HuH-7.5 (cell line): ENCODE data around the gene RCN1.

ENCODE experiments used
- DNase-seq: peaks from one replicate; pipeline ENCODE4 v3.0.0; 2011; ENCODE audit warnings: low spot score

The RCN1 gene

DNA sequence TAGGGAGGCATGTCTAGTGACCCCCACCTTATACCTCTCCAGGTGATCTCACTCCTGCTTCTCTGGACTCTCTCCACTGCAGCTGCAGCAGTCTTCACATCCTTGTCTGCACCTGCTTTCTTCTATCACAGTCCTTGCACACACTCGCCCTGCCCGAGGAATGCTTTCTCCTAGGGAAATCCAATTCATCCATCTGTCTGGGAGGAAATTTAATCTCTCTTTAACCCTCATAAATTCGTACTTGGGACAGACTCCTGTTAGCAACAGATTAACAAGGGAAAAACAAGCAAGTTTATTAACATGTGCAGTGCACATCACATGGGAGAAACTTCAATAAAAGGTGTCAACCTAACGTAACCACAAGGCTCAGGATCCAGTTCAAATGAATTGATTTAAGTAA, 11.3 kb upstream of the RCN1 start:
- DNase-seq: no peak

DNA sequence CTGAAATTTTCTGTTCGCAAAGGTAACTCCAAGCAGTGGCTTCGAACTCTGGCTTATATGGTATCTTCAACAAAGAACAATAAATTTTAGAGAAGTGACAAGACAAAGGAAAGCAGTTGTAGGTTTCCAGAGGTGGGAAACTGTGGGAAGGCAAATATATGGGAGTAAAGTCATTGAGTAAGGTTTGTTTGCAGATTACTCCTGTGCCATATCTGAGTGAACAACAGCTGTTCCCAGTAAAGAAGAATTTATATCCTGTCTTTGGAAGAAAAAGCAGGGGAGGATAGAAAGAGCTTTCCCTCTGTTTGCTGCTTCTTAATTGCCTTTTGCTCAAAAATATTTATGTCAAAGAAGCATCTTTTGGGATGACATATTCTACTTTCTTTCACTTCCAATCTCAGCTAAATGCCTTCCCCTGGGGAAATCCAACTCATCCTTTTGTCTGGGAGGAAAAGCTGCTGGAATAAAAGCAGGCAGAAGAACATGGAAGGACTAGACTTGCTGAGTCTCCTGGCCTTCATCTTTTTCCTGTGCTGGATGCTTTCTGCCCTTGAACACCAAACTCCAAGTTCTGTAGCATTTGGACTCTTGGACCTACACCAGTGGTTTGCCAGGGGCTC, 10.4 kb upstream of the RCN1 start:
- DNase-seq: no peak

DNA sequence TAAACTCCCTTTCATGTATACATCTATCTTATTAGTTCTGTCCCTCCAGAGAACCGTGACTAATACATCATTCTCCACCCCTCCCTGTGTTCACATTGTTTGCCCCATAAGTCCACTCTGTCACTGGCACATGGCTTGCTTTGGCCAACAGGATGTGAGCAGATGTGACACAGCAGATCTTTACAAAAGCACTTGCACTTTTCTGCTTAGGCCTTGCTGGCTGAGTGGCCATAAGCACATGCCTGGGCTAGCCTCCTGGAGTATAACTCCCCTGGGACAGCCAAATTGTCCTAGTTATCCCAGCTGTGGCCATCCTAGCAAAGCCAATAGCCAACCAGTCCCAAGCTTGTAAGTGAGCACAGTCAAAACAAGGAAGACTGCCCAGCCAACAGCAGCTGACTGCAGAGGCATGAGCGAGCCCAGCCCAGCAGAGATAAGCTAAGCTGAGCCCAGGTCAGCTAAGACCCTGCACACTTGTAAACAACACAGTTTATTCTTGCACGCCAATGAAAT, 9.7 kb upstream of the RCN1 start:
- DNase-seq: no peak

DNA sequence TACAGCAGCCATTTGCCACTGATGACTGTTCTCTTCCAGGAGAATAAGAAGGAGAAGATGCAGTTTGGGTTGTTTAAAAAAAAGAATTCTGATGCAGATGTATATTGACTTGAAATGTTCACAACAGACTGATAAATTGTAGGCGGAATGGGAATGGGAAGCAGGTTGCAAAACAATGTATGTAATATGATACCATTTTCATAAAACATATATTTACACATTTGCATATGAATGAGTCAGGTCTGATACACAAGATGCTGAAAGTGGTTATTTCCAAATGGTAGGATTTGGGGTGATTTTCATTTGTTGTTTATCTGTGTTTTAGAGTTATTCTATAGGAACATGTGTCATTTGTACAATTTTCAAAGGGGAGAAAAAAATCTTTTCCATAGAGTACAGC, 9.0 kb upstream of the RCN1 start:
- DNase-seq: no peak

DNA sequence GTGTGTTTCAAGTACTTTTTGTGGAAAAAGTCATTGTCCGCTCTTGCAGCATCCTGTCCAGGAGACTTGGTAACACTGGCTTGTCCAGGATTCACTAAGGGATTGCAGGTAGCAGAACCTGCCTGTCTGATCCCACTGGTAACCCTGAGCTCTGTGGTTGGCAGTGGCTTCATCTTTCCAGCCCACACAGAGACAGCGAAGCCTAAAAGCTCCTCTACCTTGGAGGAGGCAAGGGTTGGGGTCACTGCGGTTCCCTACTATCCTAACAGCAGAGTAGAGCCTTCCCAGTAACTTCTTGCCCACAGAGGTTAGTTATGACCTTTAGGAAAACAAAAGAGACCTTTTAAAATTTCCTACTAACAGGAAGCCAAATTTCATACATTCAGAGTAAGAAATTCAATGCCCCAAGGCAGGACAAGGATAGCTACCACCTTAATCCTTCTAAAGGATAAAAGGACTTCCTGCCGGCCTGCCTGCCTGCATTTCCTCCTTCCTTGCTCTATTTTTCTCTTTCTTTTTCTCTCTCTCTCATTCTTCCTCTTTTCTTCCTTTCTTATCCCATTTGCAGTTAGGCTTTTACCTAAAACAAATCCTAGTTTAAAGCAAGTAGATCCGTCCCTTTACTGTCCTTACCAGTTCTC, 8.4 kb upstream of the RCN1 start:
- no peak for DNase-seq

DNA sequence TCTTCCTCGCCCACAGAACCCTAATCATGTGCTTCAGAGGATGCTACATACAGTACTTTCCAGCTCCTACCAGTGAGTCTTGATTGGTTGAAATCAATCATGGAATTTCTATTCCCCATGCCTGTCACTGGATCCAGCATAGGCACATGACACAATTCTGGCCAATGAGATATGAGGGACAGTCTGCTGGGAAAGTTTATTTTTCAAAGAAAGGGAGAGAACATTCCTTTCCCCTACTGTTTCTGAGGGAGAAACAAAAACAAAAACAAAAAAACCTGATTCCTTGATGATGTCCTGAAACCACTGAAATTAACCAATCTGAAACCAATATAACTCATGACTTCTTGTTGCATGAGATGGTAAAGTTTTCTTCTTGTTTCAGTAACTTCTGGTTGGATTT, 3.3 kb upstream of the RCN1 start:
- DNase-seq: no peak

DNA sequence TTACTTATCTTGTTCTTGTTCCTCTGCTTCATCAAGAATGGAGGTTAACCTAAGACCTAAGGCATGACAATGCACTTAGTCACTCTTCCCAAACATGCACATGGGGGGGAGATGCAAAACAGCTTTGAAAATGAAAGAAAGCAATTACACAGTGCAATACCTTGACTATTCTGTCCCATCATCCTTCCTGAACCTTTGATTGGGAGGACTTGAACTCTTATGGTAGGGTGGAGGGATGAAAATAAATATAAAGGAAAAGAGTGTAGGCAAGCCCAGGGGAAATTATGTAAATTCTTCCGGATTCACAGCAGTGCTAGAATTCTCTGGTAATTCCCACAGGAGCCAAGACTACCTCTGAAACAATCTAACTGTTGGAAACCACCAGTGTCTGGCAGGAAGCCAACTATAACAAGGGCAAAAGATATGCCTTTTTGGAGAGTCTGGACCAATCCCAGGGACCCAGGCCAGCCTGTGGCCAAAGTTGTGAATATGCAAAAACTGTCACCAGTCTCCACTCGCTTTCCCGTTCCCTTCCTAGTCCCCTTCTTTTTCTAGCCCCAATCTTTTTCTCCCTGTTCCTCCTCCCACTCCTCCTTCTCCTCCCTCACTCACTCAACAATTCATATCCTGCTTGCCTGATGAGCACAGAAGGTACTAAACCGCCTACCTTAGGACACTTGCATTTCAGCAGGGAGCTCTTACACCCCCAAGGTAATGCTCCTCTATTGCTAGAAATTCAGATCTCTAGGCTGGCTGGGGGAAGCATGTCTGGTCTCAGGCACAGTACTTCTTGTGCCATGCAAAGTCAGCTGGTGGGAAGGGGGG, 2.5 kb upstream of the RCN1 start:
- DNase-seq: no peak

DNA sequence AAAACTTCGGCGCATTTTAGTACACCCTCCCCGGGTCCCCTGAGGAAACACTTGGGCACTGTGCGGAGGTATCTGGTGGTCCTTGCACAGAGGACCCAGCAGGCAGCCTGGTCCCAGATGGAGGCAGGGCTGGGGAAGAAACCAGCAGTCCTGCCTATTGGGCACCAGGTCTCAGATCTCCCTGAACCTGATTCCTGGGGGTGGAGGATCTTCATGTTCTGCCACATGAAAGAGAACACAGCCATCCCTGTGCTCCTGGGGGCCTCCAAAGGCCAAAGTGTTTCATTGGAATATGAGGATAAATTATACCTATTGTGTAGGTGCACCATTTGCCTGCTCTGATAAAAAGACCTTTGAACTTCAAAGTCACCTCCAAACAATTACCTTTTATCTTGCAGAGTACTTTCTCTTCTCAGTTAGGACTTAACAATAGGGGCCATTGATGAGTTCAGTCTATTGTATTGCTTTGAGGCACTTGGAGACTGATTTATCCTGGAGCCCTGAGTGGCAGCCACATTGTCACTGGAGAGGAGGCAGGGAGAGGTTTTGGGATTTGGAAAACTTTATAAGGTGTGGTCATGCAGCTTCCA, 1.8 kb downstream of the RCN1 start:
- no peak for DNase-seq

DNA sequence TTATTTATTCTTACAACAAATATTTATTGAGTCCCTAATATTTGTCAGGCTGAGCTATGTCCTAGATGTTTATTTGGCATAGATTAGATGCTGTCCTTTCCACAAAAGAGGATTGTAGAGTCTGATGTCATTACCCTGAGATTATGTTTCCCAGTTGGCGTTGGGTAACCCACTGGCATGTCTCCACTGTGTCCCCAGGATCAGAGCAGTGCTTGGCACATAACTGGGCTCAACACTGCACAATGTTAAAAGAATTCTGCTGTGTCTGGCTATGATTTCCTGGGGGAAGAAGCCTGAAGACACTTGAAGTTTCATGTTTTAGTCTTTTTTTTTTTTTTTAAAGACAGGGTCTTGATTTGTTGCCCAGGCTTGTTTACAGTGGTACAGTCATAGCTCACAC, 4.0 kb downstream of the RCN1 start:
- DNase-seq: no peak

DNA sequence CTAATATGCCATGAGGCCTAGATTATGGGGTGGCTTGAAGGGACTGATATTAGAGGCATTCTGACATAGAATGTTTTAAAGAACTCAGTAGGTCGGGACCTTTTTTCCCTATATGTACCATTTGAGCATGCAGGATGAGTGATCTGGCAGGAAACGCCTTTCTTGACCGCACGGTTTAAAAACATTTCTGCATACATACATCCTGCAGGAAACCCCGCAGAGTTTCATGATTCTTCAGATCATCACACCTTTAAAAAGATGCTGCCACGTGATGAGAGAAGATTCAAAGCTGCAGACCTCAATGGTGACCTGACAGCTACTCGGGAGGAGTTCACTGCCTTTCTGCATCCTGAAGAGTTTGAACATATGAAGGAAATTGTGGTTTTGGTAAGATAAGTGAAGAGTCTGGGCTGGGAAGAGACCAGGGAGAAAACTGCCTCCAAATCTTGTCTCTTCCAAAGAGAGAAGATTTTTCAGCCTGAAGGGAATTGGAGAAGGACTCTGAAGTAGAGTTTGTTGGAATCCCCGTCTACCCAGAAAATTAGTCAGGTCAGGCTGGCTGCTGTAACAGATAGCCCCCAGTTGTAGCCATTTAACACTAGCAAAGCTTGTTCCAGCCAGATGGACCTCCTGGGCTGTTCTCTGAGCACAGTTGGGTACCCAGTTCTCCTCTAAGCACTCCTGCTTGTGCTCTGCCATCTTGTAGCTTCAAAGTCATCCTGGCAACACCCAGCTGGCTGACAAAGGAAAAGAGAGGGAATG, 7.4 kb downstream of the RCN1 start:
- DNase-seq: no peak

DNA sequence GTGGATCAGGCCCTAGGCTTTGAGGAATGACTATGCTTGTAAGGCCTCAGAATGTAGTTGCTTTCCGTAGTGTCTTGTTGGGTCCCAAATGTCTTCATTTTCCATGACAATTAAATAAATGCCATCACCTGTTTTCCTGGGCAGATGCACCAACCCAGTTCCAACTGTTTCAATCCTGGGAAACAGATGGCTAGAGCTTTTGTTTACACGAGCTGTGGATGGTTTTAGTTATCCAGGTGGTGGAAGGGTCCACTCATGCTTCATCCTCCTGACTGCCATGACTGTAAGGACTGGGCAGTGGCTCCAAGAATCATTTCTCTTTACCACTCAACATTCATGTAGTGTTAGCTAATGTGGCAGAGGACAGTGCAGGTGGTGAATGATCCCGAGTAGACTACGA, 8.6 kb downstream of the RCN1 start:
- DNase-seq: no peak

DNA sequence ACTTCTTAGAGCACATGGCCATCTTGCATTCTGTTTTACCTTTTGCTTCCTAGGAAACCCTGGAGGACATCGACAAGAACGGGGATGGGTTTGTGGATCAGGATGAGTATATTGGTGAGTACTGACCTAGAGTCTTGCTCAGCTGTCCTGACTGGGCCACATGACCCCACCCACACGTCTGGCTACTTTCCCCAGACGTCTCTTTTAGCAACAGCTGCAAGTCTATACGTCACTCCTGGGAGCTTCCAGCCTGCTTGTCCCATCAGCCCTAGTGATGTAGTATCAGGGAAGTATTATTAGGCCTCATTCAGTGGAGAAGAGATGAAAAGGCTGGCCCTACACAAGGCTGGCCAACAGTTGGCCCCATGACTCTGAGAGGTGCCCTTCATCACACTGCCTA, 9.6 kb downstream of the RCN1 start:
- no peak for DNase-seq

DNA sequence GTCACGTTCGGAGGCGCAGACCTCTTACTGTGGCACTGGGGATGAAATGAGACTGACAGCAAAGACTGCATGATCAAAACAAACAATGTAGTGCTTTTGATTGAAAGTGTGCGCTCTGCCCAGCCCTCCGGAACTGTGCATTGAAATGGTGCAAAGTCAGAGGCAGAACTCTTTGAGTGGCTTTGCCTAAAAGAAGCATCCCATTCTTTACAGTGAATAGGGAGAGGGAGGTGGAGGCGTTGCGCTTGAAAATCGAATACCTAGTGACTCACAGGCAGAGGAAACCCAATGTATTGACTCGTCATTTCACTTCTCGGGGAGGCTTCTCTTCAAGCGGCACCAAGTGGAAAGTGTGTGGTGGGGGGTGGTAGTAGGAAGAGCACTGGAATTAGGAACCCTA, 10.9 kb downstream of the RCN1 start:
- no peak for DNase-seq

DNA sequence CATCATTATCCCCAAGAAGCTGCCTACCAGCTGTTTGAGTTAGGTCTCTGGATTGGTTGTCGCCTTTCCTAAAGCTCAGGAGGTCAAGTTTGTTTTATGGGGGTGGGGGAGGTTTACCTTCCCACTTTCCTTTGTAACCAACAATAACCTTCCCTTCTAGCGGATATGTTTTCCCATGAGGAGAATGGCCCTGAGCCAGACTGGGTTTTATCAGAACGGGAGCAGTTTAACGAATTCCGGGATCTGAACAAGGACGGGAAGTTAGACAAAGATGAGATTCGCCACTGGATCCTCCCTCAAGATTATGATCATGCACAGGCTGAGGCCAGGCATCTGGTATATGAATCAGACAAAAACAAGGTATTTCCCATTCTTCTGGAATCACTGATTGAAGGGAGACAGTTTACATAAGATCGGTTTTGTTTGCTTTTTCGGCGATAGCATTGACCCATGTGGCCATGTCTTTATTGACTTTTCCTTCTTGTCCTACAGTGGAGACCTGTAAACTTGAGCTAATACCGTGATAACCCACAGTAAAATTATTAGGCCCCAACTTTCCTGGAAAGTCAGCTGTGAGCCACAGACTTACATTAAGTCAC, 12.3 kb downstream of the RCN1 start:
- peak; percentile 47 for DNase-seq

DNA sequence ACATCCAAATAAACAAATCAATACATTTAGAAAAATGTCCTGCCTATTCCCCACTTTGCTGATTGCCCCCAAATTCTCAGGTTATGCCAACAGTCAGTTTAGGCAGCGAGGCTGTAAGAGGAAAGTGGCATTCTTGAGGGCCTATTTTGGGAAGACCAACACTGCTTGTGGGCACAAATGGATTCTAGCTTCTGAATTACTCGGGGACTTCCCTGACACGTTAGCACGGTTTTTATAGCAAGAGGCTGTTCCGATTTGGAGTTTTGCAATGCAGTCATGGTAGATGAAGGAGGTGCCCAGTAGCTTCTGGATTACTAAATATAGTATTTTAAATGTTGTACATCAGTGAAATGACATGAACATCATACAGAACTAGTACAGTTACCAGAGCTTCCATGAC, 13.1 kb downstream of the RCN1 start:
- no peak for DNase-seq

DNA sequence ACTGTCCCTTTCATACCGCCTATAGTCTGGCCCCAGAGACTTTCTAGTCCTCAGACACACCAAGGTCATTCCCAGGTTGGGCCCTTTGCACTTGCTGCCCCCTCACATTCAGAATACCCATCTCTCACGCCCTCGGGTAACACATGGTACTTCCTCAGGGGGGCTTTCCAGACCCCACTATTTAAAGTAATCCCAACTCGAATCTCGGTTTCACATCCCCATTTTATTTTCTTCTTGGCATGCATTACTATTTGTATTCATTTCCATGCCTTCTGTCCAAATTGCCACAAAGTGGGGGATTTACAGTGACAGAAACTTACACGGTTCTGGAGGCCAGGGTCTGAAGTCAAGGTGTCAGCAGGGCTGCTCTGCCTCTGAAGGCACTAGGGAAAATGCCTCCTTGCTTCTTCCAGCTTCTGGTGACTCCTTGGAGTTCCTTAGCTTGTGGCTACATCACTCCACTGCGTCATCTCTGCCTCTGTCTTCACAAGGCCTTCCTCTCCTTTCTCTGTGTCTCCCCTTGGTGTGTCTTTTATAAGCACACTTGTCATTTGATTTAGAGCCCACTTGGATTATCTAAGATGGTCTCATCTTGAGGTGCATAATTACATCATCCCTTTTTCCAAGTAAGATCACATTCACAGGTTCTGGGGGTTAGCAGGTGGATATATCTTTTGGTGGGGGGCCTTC, 15.1 kb downstream of the RCN1 start:
- DNase-seq: no peak

DNA sequence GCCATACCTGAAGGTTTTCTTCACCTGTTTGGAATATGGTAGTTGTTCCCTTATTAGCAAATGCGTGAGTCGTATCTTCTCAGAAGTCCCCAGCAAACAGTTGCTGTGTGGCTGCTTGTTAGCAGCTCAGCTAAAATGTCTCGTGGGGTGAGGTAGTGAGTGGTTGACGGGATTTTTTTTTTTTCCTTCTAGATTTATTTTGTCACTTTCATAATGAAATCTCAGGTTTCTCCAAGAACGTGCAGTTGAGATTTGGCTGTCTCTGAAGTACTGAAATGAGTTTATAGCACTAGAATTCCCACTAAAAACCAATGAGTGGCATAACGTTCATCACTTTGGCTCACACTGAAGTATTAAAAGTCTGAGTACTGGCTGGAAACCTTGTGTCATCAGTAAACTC, 16.8 kb downstream of the RCN1 start:
- no peak for DNase-seq

DNA sequence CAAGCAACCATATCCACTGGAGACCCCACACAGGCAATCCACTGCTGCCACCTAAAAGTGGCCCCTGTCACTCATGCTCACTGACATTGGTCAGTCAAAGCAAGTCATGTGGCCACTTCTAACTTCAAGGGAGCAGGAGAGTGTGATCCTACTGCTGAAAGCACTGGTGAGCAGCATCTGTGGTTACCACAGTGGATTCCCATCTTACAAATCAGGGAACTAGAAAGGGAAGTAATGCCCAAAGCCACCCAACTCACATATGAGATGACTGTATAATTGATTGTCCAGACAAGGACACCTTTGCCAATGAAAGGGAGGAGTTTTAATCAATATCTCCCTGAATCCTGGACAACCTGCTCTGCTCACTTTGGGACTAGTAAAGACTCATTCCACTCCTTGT, 17.7 kb downstream of the RCN1 start:
- no peak for DNase-seq

DNA sequence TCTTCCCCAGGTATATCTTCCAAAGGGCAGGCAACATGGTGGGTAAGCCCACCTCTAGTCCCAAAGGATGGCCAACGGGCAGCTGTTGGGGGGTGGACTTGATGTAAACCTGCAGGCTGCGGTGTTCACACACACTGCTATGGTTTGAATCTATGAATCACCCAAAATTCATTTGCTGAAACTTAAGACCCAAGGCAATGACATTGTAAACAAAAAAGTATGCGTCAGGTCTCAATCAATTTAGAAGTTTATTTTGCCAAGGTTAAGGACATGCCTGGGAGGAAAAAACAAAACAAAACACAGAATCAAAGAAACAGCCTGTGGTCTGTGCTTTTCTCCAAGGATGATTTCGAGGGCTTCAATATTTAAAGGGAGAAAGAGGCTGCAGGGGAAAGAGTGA, 18.3 kb downstream of the RCN1 start:
- DNase-seq: no peak

DNA sequence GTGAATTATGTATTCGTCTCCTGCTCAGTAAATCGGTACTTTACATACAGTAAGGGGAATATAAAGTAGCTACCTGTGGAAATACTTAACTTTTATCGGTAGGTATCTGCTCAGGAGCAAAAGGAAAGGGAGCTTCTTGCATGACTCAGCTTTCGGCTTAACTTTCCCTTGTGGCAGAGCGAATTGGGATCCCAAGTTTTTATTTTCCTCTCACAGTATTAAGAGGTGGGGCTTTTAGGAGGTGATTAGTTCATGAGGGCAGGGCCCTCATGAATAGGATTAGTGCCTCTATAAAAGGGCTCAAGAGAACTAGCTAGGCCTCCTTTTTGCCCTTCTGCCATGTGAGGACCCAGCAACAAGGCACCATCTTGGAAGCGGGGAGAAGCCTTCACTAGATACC, 18.7 kb downstream of the RCN1 start:
- DNase-seq: no peak

DNA sequence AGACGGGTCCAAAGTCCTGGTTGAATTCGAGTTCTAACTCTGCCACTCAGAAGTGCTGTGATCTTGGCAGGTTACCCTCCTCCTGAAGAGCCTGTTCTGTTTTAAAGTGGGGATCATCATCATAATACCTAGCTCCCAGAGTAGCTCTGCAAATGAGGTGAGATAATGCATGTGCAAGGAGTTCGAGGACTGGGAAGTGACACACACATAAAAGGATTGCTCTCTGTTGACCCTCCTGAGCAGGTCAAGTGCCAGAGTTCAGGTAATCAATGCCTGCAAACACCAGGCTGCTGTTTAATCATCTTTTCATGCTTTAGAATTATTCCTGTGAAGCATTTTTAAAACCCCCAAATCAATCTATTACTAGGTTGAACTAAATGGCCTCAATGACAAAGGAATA, 19.9 kb downstream of the RCN1 start:
- DNase-seq: no peak
